HEK293 (cell line): ENCODE results near the gene SIDT1.
A peak's percentile ranks its signal among the peaks of the same experiment; 100 is the strongest.

Experiments
- CTCF ChIA-PET: fragments of 350-600 bp; formaldehyde crosslinking; extraction: SDS; loops from one replicate; lab custom pipeline; 2021; ENCODE audit warnings: antibody characterized with exemption; lab: Yijun Ruan, JAX
- POLR2A ChIA-PET: fragments of 300-600 bp; formaldehyde crosslinking; extraction: SDS; loops from one replicate; lab custom pipeline; 2020; ENCODE audit warnings: antibody characterized with exemption, inconsistent platforms; lab: Yijun Ruan, JAX
- H3K27ac ChIP-seq: fragments of 200-500 bp; sonication (Bioruptor generic); 2 replicates; pipeline ENCODE4 v1.5.1; 2014; ENCODE audit warnings: low read depth, low read length, control low read depth, inconsistent platforms; ENCODE audit errors: extremely low read depth
- H3K36me3 ChIP-seq, 2 experiments: fragments of 200-500 bp in 1 of 2; sonication (Bioruptor generic) in 1 of 2; 1 replicate in 1 of 2; 2 replicates in 1 of 2; pipeline ENCODE4 v1.5.1; 2014 to 2017; ENCODE audit warnings: inconsistent platforms in 2 of 2, low read length in 2 of 2; ENCODE audit not compliant: control insufficient read depth in 2 of 2, insufficient read depth in 1 of 2
- H3K4me1 ChIP-seq: fragments of 200-500 bp; sonication (Bioruptor generic); 2 replicates; pipeline ENCODE4 v1.5.1; 2014; ENCODE audit warnings: mild to moderate bottlenecking, low read length, inconsistent platforms; ENCODE audit not compliant: control insufficient read depth, insufficient read depth
- H3K4me3 ChIP-seq: 2 replicates; pipeline ENCODE4 v1.5.1; 2011; ENCODE audit warnings: low read depth, mild to moderate bottlenecking, control low read depth, low read length, moderate library complexity
- H3K9me3 ChIP-seq: fragments of 200-500 bp; sonication (Bioruptor generic); 2 replicates; pipeline ENCODE4 v1.5.1; 2014; ENCODE audit warnings: low read depth, low read length, inconsistent platforms; ENCODE audit not compliant: control insufficient read depth, insufficient read depth
- FEZF1 ChIP-seq: fragments of 450-650 bp; formaldehyde crosslinking; IDR thresholded peaks from 2 replicates; pipeline ENCODE4 v1.5.1; 2016; ENCODE audit warnings: missing biosample characterization, missing genetic modification characterization
- KLF10 ChIP-seq: fragments of 450-650 bp; IDR thresholded peaks from 2 replicates; pipeline ENCODE4 v1.5.1; 2018; ENCODE audit warnings: missing biosample characterization, mild to moderate bottlenecking, missing genetic modification characterization
- MZF1 ChIP-seq: fragments of 450-650 bp; formaldehyde crosslinking; IDR thresholded peaks from 2 replicates; pipeline ENCODE4 v1.5.1; 2017; ENCODE audit warnings: missing biosample characterization, missing genetic modification characterization, borderline replicate concordance
- SCRT2 ChIP-seq: fragments of 450-650 bp; formaldehyde crosslinking; IDR thresholded peaks from 2 replicates; pipeline ENCODE4 v1.5.1; 2016; ENCODE audit warnings: missing biosample characterization, missing genetic modification characterization
- SETDB1 ChIP-seq: IDR thresholded peaks from one replicate; pipeline ENCODE4 v1.6.1; 2017; ENCODE audit warnings: mild to moderate bottlenecking, low read length, moderate library complexity, mixed read lengths; ENCODE audit not compliant: insufficient read length
- SP2 ChIP-seq: fragments of 450-650 bp; formaldehyde crosslinking; IDR thresholded peaks from 2 replicates; pipeline ENCODE4 v1.5.1; 2016; ENCODE audit warnings: missing biosample characterization, missing genetic modification characterization
- TCF7L2 ChIP-seq: IDR thresholded peaks from 2 replicates; pipeline ENCODE4 v1.6.1; 2011; ENCODE audit warnings: low read depth, mild to moderate bottlenecking, inconsistent platforms, low read length, moderate library complexity, borderline replicate concordance
- TRIM28 ChIP-seq: IDR thresholded peaks from 2 replicates; pipeline ENCODE4 v1.6.1; 2011; ENCODE audit warnings: low read length, control low read depth, borderline replicate concordance
- ZBTB20 ChIP-seq: fragments of 450-650 bp; formaldehyde crosslinking; IDR thresholded peaks from 2 replicates; pipeline ENCODE4 v1.5.1; 2016; ENCODE audit warnings: missing biosample characterization, missing genetic modification characterization
- ZFP69B ChIP-seq: fragments of 450-650 bp; formaldehyde crosslinking; IDR thresholded peaks from 2 replicates; pipeline ENCODE4 v1.5.1; 2016; ENCODE audit warnings: missing biosample characterization, missing genetic modification characterization
- ZNF10 ChIP-seq: fragments of 450-650 bp; formaldehyde crosslinking; IDR thresholded peaks from 2 replicates; pipeline ENCODE4 v1.5.1; 2017; ENCODE audit warnings: missing biosample characterization, missing genetic modification characterization
- ZNF114 ChIP-seq: fragments of 450-650 bp; formaldehyde crosslinking; IDR thresholded peaks from 2 replicates; pipeline ENCODE4 v1.5.0; 2017; ENCODE audit warnings: missing biosample characterization, missing genetic modification characterization
- ZNF2 ChIP-seq: fragments of 450-650 bp; formaldehyde crosslinking; IDR thresholded peaks from 2 replicates; pipeline ENCODE4 v1.5.1; 2016; ENCODE audit warnings: missing biosample characterization, missing genetic modification characterization
- ZNF350 ChIP-seq: fragments of 450-650 bp; formaldehyde crosslinking; IDR thresholded peaks from 2 replicates; pipeline ENCODE4 v1.5.0; 2017; ENCODE audit warnings: missing biosample characterization, mild to moderate bottlenecking, missing genetic modification characterization
- ZNF529 ChIP-seq: fragments of 450-650 bp; formaldehyde crosslinking; IDR thresholded peaks from 2 replicates; pipeline ENCODE4 v1.5.1; 2017; ENCODE audit warnings: missing genetic modification characterization, missing biosample characterization; ENCODE audit not compliant: insufficient replicate concordance
- ZNF555 ChIP-seq: fragments of 450-650 bp; formaldehyde crosslinking; conservative IDR thresholded peaks from 2 replicates; pipeline ENCODE4 v1.5.1; 2017; ENCODE audit warnings: missing biosample characterization, mild to moderate bottlenecking, missing genetic modification characterization, inconsistent platforms
- ZNF585B ChIP-seq: fragments of 450-650 bp; formaldehyde crosslinking; IDR thresholded peaks from 2 replicates; pipeline ENCODE4 v1.5.1; 2016; ENCODE audit warnings: missing biosample characterization, missing genetic modification characterization
- ZNF707 ChIP-seq: fragments of 450-650 bp; formaldehyde crosslinking; IDR thresholded peaks from 2 replicates; pipeline ENCODE4 v1.5.1; 2016; ENCODE audit warnings: missing biosample characterization, missing genetic modification characterization
- ZNF843 ChIP-seq: fragments of 450-650 bp; formaldehyde crosslinking; IDR thresholded peaks from 2 replicates; pipeline ENCODE4 v1.5.1; 2016; ENCODE audit warnings: missing biosample characterization, missing genetic modification characterization
- TF ChIP-seq, protein P1 (sequence below): fragments of 450-650 bp; formaldehyde crosslinking; IDR thresholded peaks from 2 replicates; pipeline ENCODE4 v1.5.1; 2016; ENCODE audit warnings: missing biosample characterization, missing genetic modification characterization
- TF ChIP-seq, protein P2 (sequence below): sonication (generic); formaldehyde crosslinking; IDR thresholded peaks from 2 replicates; pipeline ENCODE4 v1.8.1; 2022; ENCODE audit warnings: mild to moderate bottlenecking, moderate library complexity, missing genetic modification reagents
- TF ChIP-seq, protein P3 (sequence below): fragments of 450-650 bp; IDR thresholded peaks from 2 replicates; pipeline ENCODE4 v1.5.1; 2018; ENCODE audit warnings: missing biosample characterization, mild to moderate bottlenecking, missing genetic modification characterization
- TF ChIP-seq, protein P4 (sequence below): fragments of 450-650 bp; formaldehyde crosslinking; IDR thresholded peaks from 2 replicates; pipeline ENCODE4 v1.5.1; 2016; ENCODE audit warnings: missing biosample characterization, missing genetic modification characterization, borderline replicate concordance

The SIDT1 gene

DNA sequence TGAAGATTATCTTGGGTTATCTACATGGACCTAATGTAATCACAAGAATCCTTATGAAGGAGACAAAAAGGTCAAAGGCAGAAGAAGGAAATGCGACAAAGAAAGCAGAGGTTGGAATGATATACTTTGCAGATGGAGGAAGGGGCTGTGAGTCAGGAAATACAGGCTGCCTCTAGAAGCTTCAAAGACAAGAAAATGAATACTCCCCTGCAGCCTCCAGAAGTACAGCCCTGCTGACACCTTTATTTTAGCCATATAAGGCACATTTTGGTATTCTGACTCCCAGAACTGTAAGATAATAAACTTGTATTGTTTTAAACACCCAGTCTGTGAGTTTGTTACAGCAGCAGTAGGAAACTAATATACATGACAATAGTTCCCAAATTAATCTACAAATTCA lies 58.6 kb downstream of the SIDT1 start:
- TF ChIP-seq TRIM28, result no peak
- no peak for TF ChIP-seq ZNF2 (tag by site-specific recombination)
- H3K4me1 ChIP-seq, result no peaks in the 10 kb centered on the region
- H3K9me3 ChIP-seq, result no peaks in the 10 kb centered on the region
- no peaks in the 10 kb centered on the region for H3K36me3 ChIP-seq
- ChIA-PET CTCF (no interaction called here), POLR2A (no interaction called here)
- no peak overlapping the region for H3K27ac ChIP-seq
- no peak overlapping the region for H3K4me3 ChIP-seq

DNA sequence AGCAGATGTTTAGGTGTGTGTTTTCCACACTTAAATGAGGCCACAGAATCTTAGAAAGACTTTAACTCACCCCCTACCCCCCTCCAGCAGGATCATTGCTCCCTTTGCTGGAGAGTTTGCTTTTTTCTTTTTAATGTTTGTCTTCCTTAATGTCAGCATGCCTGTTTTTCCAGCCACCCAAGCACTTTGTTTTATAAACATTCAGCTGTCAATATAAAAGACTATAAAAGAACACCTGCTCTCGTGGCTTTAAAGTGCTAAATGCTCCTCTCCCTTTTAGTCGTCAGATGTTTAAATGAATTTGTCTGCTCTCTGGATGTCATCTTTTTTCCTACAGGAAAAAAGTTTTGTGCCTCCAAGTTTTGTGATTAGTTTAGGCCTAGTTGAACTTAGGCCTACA lies 61.7 kb downstream of the SIDT1 start:
- CTCF ChIA-PET, result interaction anchor here (0.6 to 0.7 kb wide), 2 partner anchors 148 to 1392 kb away, joined by 3 read pairs; no protein-coding TSS in a partner anchor
- Histone ChIP-seq H3K36me3 (no peaks in the 10 kb centered on the region), H3K4me3 (no peak overlapping the region), H3K4me1 (no peaks in the 10 kb centered on the region), H3K27ac (no peak overlapping the region), H3K9me3 (no peaks in the 10 kb centered on the region)
- TF ChIP-seq FEZF1 (tag by site-specific recombination) (peak; percentile 50; the same call in 1 of the 2 replicates), ZNF114 (tag by site-specific recombination) (no peak)
- POLR2A ChIA-PET, result no interaction called here

DNA sequence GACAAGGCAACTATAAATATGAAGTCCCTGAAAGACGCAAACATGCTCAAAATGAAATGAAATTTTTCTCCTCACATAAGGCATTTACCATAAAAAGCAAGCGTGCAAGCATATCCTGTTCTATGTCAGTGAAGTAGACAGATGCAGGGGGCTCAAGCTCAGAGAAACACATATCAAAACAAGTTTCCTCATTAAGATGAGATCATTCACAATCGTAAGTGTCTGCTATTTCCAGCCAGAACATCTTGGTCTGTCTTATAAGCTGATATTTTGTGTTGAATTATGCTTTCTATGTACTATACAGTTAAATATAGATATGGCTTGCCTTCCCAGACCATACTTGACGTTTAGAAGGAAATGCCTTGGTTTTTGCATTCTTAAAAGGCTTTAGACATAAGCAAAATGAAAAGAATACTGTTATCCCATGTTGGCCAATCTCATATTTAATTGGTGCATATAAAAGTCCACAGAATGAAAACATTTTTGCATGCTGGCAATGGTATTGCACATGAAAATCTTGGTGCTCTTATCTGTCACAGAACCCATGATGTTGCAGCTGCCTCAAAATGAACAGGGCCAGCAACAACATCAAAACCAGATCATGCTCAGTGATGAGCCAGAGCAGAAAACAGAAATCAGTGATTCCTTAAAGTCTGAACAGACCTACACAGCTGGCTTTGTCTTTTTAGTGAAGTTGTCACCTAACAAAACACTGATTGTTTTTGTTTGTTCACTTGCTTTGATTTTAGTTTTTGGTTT lies 65.4 kb downstream of the SIDT1 start:
- no peaks in the 10 kb centered on the region for H3K9me3 ChIP-seq
- TF ChIP-seq, protein P1, sequence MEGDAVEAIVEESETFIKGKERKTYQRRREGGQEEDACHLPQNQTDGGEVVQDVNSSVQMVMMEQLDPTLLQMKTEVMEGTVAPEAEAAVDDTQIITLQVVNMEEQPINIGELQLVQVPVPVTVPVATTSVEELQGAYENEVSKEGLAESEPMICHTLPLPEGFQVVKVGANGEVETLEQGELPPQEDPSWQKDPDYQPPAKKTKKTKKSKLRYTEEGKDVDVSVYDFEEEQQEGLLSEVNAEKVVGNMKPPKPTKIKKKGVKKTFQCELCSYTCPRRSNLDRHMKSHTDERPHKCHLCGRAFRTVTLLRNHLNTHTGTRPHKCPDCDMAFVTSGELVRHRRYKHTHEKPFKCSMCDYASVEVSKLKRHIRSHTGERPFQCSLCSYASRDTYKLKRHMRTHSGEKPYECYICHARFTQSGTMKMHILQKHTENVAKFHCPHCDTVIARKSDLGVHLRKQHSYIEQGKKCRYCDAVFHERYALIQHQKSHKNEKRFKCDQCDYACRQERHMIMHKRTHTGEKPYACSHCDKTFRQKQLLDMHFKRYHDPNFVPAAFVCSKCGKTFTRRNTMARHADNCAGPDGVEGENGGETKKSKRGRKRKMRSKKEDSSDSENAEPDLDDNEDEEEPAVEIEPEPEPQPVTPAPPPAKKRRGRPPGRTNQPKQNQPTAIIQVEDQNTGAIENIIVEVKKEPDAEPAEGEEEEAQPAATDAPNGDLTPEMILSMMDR, result no peak
- TF ChIP-seq SCRT2 (tag by site-specific recombination), result no peak
- no peak for TF ChIP-seq ZNF10 (tag by site-specific recombination)
- no peak for TF ChIP-seq SETDB1
- no peak for TF ChIP-seq ZFP69B (tag by site-specific recombination)
- TF ChIP-seq, protein P2, sequence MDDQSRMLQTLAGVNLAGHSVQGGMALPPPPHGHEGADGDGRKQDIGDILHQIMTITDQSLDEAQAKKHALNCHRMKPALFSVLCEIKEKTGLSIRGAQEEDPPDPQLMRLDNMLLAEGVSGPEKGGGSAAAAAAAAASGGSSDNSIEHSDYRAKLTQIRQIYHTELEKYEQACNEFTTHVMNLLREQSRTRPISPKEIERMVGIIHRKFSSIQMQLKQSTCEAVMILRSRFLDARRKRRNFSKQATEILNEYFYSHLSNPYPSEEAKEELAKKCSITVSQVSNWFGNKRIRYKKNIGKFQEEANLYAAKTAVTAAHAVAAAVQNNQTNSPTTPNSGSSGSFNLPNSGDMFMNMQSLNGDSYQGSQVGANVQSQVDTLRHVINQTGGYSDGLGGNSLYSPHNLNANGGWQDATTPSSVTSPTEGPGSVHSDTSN (CRISPR knock-in tag), result no peak
- TF ChIP-seq ZNF555, result no peak
- no peak for TF ChIP-seq TCF7L2
- no peak for TF ChIP-seq ZNF350
- no peak for TF ChIP-seq ZNF585B
- TF ChIP-seq KLF10 (tag by site-specific recombination), result no peak
- TF ChIP-seq, protein P3, sequence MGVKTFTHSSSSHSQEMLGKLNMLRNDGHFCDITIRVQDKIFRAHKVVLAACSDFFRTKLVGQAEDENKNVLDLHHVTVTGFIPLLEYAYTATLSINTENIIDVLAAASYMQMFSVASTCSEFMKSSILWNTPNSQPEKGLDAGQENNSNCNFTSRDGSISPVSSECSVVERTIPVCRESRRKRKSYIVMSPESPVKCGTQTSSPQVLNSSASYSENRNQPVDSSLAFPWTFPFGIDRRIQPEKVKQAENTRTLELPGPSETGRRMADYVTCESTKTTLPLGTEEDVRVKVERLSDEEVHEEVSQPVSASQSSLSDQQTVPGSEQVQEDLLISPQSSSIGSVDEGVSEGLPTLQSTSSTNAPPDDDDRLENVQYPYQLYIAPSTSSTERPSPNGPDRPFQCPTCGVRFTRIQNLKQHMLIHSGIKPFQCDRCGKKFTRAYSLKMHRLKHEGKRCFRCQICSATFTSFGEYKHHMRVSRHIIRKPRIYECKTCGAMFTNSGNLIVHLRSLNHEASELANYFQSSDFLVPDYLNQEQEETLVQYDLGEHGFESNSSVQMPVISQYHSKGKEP (tag by site-specific recombination), result no peak
- TF ChIP-seq SP2 (tag by site-specific recombination), result no peak
- no peak for TF ChIP-seq ZNF843 (tag by site-specific recombination)
- TF ChIP-seq ZNF529 (tag by site-specific recombination), result no peak
- no peak for TF ChIP-seq MZF1
- TF ChIP-seq ZNF707 (tag by site-specific recombination), result no peak
- no peak for TF ChIP-seq ZBTB20 (tag by site-specific recombination)
- TF ChIP-seq, protein P4, sequence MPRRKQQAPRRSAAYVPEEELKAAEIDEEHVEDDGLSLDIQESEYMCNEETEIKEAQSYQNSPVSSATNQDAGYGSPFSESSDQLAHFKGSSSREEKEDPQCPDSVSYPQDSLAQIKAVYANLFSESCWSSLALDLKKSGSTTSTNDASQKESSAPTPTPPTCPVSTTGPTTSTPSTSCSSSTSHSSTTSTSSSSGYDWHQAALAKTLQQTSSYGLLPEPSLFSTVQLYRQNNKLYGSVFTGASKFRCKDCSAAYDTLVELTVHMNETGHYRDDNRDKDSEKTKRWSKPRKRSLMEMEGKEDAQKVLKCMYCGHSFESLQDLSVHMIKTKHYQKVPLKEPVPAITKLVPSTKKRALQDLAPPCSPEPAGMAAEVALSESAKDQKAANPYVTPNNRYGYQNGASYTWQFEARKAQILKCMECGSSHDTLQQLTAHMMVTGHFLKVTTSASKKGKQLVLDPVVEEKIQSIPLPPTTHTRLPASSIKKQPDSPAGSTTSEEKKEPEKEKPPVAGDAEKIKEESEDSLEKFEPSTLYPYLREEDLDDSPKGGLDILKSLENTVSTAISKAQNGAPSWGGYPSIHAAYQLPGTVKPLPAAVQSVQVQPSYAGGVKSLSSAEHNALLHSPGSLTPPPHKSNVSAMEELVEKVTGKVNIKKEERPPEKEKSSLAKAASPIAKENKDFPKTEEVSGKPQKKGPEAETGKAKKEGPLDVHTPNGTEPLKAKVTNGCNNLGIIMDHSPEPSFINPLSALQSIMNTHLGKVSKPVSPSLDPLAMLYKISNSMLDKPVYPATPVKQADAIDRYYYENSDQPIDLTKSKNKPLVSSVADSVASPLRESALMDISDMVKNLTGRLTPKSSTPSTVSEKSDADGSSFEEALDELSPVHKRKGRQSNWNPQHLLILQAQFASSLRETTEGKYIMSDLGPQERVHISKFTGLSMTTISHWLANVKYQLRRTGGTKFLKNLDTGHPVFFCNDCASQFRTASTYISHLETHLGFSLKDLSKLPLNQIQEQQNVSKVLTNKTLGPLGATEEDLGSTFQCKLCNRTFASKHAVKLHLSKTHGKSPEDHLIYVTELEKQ (tag by site-specific recombination), result no peak
- no peak overlapping the region for H3K4me3 ChIP-seq
- ChIA-PET POLR2A (no interaction called here), CTCF (no interaction called here)
- no peaks in the 10 kb centered on the region for H3K36me3 ChIP-seq
- no peak overlapping the region for H3K27ac ChIP-seq
- H3K4me1 ChIP-seq, result no peaks in the 10 kb centered on the region
